NCI-H2196 (cell line): Measurements from ENCODE around the gene HOXC9.

Experiments used
- DNase-seq: peaks from one replicate; lab custom pipeline; 2025; ENCODE audit not compliant: unreplicated experiment; lab: John Stamatoyannopoulos, UW

Gene HOXC9

DNA sequence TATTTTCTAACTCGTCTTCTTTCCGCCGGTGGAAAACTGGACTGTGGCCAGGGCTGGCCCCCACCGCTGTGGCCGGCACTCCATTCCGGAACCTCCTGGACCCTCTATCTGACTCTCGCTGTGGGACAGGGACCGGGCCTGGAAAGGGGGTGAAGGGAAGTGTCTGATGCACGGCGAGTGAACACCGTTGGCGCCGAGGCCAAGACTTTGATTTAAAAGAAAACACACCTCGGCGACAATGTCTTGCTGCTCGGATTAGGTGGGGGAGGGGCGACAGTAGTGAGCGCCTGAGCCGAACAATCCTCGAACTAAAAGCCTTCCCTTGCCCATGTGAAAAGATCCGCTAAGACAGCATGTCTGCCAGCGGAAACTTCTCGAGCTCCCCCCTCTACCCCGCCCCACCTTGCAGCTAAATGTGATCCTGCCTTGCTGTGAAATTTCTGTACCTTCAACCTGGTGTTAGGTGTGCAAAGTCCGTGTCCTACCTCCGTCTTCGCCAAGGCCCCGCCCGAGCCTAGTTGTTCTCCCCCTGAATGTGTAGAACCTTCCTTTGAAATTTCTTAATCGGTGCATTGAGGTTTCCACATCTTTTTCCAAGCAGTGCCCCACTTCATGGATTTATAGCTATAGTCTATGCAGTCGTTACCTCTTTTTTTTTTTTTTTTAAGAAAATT, 24.3 kb upstream of the HOXC9 start:
- DNase-seq: no peak

DNA sequence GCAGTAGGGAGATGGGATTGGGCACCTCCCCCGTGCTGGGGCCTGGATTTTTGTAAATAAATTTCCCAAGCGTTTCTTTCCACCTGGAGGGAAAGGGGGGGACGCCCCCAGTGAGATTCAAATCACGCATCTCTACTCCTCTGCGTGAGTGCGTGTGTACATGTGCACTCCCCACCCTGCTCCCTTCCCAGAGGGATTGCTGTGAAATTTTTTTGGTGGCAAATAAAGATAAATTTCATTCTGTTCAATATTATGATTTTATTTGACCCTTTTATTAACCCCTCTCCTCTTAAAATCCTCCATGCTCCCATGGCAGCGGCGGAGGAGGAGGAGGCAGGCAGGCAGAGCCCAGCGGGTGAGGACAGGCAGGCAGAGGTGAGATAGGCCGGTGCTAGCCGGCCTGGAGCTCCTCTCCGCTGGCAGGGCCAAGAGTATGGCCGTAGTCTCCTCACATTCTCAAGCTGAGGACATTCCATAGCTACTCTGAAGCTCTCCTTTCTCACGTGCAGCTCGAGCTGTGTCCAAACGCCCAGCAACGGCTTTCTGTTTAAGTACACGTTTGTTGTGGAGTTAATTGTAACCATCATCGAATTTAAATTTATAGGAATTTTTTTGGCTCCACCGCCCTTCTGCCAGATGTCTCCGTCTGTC, 23.7 kb upstream of the HOXC9 start:
- no peak for DNase-seq

- DNase-seq: no peak
These were observed 23.0 kb upstream of the HOXC9 start for GRCh38 chr12:53976823-53977595.

GRCh38 chr12:53977596-53978445, 22.1 kb upstream of the HOXC9 start:
- no peak for DNase-seq

GRCh38 chr12:53978477-53979356, 21.2 kb upstream of the HOXC9 start:
- DNase-seq: no peak

DNA sequence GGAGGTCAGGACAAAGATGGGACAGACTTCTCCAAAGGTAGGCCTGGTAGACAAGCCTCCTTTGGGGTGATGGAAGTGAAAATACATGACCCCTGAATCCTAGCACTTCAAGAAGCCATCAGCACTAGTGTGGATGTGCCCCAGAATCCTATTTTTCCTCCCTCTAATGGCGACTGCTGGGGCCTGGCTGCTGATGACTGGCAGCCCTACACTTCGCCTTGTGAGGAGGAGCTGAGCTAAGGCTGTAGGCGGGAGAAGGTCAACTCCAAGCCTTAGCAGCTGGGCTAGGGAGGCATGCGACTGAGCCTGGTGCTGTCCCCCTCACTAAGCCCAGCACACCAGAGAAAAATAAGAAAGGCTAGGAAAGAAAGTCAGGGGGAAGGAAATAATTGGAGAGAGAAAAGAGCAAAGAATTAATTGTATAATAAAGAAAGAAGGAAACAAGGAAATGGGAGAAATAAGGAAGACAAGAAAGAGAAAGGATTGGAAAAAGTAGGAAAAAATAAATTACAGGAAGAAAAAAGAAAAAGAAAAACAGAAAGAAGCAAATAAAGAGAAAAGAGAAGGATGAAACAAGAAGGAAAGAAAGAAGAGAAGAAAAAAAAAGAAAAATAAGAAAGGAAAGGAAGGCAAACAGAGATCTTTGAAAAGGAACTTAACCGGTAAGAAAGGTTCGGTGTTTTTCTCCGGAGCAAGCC, 19.7 kb upstream of the HOXC9 start:
- DNase-seq: no peak

GRCh38 chr12:53980802-53981496, 19.0 kb upstream of the HOXC9 start:
- no peak for DNase-seq

- no peak for DNase-seq
These were observed 18.1 kb upstream of the HOXC9 start for GRCh38 chr12:53981634-53982565.

DNA sequence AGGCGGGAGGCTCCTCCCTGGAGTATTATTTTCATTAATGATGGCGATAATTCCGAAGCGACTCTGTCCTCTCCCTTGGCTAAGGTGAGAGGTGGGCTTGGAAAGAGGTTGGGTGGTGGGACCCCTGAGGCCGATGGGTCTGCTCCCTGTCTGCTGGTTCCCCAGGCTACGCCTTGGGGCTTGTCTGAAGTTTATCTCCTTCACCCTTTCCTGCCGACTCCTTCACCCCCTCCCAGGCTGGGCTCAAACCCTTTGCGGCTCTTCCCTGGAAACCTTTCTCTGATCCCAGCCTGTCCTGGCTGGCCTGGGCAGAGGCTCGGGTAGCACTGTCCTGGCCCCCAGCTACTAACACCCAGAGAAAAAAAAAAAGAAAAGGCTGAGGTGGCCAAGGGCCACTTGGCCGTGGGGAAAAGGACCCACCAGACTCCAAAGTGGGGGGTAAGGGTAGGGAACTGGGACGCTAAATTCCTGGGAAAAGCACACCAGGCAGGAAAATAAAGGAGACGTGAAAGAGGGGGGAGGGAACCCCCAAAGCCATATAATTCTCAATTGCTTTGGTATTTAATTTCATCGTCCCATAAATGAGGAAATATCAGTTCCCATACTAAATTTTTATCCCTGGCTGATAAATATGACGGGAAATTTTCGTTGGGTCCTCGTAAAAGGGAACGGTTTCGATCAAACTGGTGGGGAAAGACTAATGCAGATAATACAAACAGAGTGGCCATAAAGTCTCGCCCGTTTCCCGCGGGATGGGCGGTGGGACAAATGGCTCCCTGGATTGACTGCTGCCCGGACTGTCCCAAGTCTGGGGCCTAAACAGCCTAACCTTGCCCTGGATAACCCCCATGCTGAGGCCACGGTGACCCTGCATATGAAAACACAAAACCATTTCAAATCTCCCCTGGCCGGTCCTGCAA, 17.1 kb upstream of the HOXC9 start:
- DNase-seq: no peak

- DNase-seq: no peak
These were observed 16.4 kb upstream of the HOXC9 start for GRCh38 chr12:53983568-53983949.

- DNase-seq: no peak
These were observed 15.9 kb upstream of the HOXC9 start for GRCh38 chr12:53983950-53984572.

DNA sequence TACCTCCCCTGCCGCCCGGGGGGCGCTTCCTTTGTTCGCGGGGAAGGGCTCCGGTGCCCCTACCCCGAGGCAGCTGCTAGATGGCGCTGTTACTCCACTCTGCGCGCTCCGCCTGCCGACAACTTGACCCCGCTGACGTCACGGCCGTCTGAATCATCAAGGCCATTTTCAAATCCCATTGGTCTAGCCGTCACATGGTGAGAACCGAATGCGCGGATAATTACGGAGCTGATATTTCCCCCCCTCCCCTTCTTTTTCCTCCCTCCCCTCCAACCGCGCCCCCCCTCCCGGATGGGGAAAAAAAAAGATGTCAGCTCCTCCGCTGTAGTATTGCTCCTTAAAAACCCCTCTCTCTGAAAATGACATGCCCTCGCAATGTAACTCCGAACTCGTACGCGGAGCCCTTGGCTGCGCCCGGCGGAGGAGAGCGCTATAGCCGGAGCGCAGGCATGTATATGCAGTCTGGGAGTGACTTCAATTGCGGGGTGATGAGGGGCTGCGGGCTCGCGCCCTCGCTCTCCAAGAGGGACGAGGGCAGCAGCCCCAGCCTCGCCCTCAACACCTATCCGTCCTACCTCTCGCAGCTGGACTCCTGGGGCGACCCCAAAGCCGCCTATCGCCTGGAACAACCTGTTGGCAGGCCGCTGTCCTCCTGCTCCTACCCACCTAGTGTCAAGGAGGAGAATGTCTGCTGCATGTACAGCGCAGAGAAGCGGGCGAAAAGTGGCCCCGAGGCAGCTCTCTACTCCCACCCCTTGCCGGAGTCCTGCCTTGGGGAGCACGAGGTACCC, 14.9 kb upstream of the HOXC9 start, which contains the start of gene HOXC10:
HOXC10 (plus strand) TSS at position 246 of the 791 bp plus-strand sequence; CDS start at position 360, 114 bp downstream.
- DNase-seq: peak; percentile 96

DNA sequence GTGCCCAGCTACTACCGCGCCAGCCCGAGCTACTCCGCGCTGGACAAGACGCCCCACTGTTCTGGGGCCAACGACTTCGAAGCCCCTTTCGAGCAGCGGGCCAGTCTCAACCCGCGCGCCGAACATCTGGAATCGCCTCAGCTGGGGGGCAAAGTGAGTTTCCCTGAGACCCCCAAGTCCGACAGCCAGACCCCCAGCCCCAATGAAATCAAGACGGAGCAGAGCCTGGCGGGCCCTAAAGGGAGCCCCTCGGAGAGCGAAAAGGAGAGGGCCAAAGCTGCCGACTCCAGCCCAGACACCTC, 14.3 kb upstream of the HOXC9 start:
- DNase-seq: no peak

GRCh38 chr12:53985994-53986685, 13.8 kb upstream of the HOXC9 start:
- no peak for DNase-seq
